ACC112 (cell line): ENCODE measurements around the gene STK26.

Experiments
- H2AFZ ChIP-seq: fragments of 200-600 bp; sonication (generic); one replicate; pipeline ENCODE4 v1.6.0; 2017; ENCODE audit warnings: antibody characterized with exemption, low read length; ENCODE audit not compliant: unreplicated experiment
- H3K27ac ChIP-seq: fragments of 200-600 bp; sonication (generic); 2 replicates; pipeline ENCODE4 v1.5.1; 2014; ENCODE audit warnings: low read depth, mild to moderate bottlenecking, antibody characterized with exemption, low read length, moderate library complexity
- H3K27me3 ChIP-seq: fragments of 200-600 bp; sonication (generic); 2 replicates; pipeline ENCODE4 v1.6.1; 2014; ENCODE audit warnings: mild to moderate bottlenecking, antibody characterized with exemption, low read length, moderate library complexity, mixed read lengths; ENCODE audit not compliant: insufficient read depth
- H3K36me3 ChIP-seq: fragments of 200-600 bp; sonication (generic); 2 replicates; pipeline ENCODE4 v1.6.1; 2016; ENCODE audit warnings: mild to moderate bottlenecking, antibody characterized with exemption, low read length, moderate library complexity, mixed read lengths; ENCODE audit not compliant: insufficient read depth
- H3K4me1 ChIP-seq: fragments of 200-600 bp; sonication (generic); one replicate; pipeline ENCODE4 v1.6.1; 2016; ENCODE audit warnings: low read length, mixed read lengths; ENCODE audit not compliant: insufficient read depth, unreplicated experiment, control insufficient read depth
- H3K4me3 ChIP-seq: fragments of 200-600 bp; sonication (generic); 2 replicates; pipeline ENCODE4 v1.5.1; 2014; ENCODE audit warnings: mild to moderate bottlenecking, low read depth, low read length
- H3K79me2 ChIP-seq: fragments of 200-600 bp; sonication (generic); one replicate; pipeline ENCODE4 v1.6.0; 2016; ENCODE audit warnings: low read length; ENCODE audit not compliant: control insufficient read depth, unreplicated experiment, insufficient read depth

The STK26 gene

GRCh38 chrX:132063334-132063733, 40.2 kb downstream of the STK26 start:
- H3K36me3 ChIP-seq: no peaks in the 10 kb centered on the region
- H3K27me3 ChIP-seq: no peaks in the 10 kb centered on the region
- H3K27ac ChIP-seq: no peak overlapping the region
- H2AFZ ChIP-seq: no peak overlapping the region
- H3K4me3 ChIP-seq: no peak overlapping the region
- H3K79me2 ChIP-seq: no peaks in the 10 kb centered on the region
- peaks cover 7% of the 10 kb centered on the region for H3K4me1 ChIP-seq

- no peak overlapping the region for H3K4me3 ChIP-seq
- H3K36me3 ChIP-seq: no peaks in the 10 kb centered on the region
- H3K4me1 ChIP-seq: peaks cover 7% of the 10 kb centered on the region
- no peaks in the 10 kb centered on the region for H3K79me2 ChIP-seq
- H3K27ac ChIP-seq: no peak overlapping the region
- no peaks in the 10 kb centered on the region for H3K27me3 ChIP-seq
- H2AFZ ChIP-seq: no peak overlapping the region
These were observed 40.8 kb downstream of the STK26 start for GRCh38 chrX:132063862-132064261.

- Histone ChIP-seq H3K36me3 (no peaks in the 10 kb centered on the region), H3K27me3 (no peaks in the 10 kb centered on the region), H3K4me1 (no peaks in the 10 kb centered on the region), H3K79me2 (no peaks in the 10 kb centered on the region), H3K27ac (no peak overlapping the region), H2AFZ (no peak overlapping the region), H3K4me3 (no peak overlapping the region)
These were observed 45.3 kb downstream of the STK26 start for GRCh38 chrX:132068405-132068804.

- H3K4me1 ChIP-seq: no peaks in the 10 kb centered on the region
- H3K36me3 ChIP-seq: no peaks in the 10 kb centered on the region
- no peak overlapping the region for H2AFZ ChIP-seq
- H3K27me3 ChIP-seq: no peaks in the 10 kb centered on the region
- H3K27ac ChIP-seq: no peak overlapping the region
- H3K79me2 ChIP-seq: no peaks in the 10 kb centered on the region
- H3K4me3 ChIP-seq: no peak overlapping the region
These were observed 48.2 kb downstream of the STK26 start for GRCh38 chrX:132071254-132071653.

GRCh38 chrX:132077414-132077813, 54.3 kb downstream of the STK26 start:
- H3K36me3 ChIP-seq: no peaks in the 10 kb centered on the region
- no peak overlapping the region for H3K4me3 ChIP-seq

GRCh38 chrX:132077912-132078311, 54.8 kb downstream of the STK26 start:
- Histone ChIP-seq H2AFZ (no peak overlapping the region), H3K27me3 (no peaks in the 10 kb centered on the region), H3K36me3 (no peaks in the 10 kb centered on the region), H3K79me2 (no peaks in the 10 kb centered on the region), H3K4me3 (no peak overlapping the region), H3K4me1 (no peaks in the 10 kb centered on the region), H3K27ac (no peak overlapping the region)

More at GRCh38 chrX:132077414-132077813, 54.3 kb downstream of the STK26 start:
- H3K79me2 ChIP-seq: no peaks in the 10 kb centered on the region
- no peaks in the 10 kb centered on the region for H3K27me3 ChIP-seq
- no peaks in the 10 kb centered on the region for H3K4me1 ChIP-seq
- no peak overlapping the region for H2AFZ ChIP-seq
- H3K27ac ChIP-seq: no peak overlapping the region

- Histone ChIP-seq H3K27me3 (no peaks in the 10 kb centered on the region), H3K4me3 (no peak overlapping the region), H3K4me1 (peaks cover 10% of the 10 kb centered on the region), H2AFZ (no peak overlapping the region), H3K36me3 (no peaks in the 10 kb centered on the region), H3K79me2 (no peaks in the 10 kb centered on the region), H3K27ac (no peak overlapping the region)
These were observed 62.7 kb downstream of the STK26 start for GRCh38 chrX:132085786-132086185.

- Histone ChIP-seq H3K36me3 (no peaks in the 10 kb centered on the region), H3K4me3 (no peak overlapping the region), H3K79me2 (no peaks in the 10 kb centered on the region), H2AFZ (peak overlapping the region; percentile 25), H3K4me1 (peaks cover 10% of the 10 kb centered on the region), H3K27ac (peak overlapping the region; percentile 70), H3K27me3 (no peaks in the 10 kb centered on the region)
These were observed 63.6 kb downstream of the STK26 start for GRCh38 chrX:132086672-132087071.

- Histone ChIP-seq H3K27ac (no peak overlapping the region), H2AFZ (no peak overlapping the region), H3K27me3 (no peaks in the 10 kb centered on the region), H3K4me1 (peaks cover 10% of the 10 kb centered on the region), H3K4me3 (no peak overlapping the region), H3K79me2 (no peaks in the 10 kb centered on the region), H3K36me3 (no peaks in the 10 kb centered on the region)
These were observed 65.8 kb downstream of the STK26 start for GRCh38 chrX:132088864-132089263.

GRCh38 chrX:132090403-132091159, 67.5 kb downstream of the STK26 start:
- no peak overlapping the region for H2AFZ ChIP-seq
- H3K79me2 ChIP-seq: no peaks in the 10 kb centered on the region
- H3K27ac ChIP-seq: no peak overlapping the region
- H3K27me3 ChIP-seq: no peaks in the 10 kb centered on the region
- H3K4me3 ChIP-seq: no peak overlapping the region
- H3K4me1 ChIP-seq: peaks cover 10% of the 10 kb centered on the region
- H3K36me3 ChIP-seq: no peaks in the 10 kb centered on the region

- H2AFZ ChIP-seq: no peak overlapping the region
- no peaks in the 10 kb centered on the region for H3K36me3 ChIP-seq
- H3K27me3 ChIP-seq: no peaks in the 10 kb centered on the region
- no peaks in the 10 kb centered on the region for H3K4me1 ChIP-seq
- H3K27ac ChIP-seq: no peak overlapping the region
- no peak overlapping the region for H3K4me3 ChIP-seq
- H3K79me2 ChIP-seq: no peaks in the 10 kb centered on the region
These were observed 69.5 kb downstream of the STK26 start for GRCh38 chrX:132092439-132093065.
